Measurements from ENCODE around the gene POLR3H. TPM values are rescaled to one million over a fixed set of nuclear protein-coding genes. Genes with fewer than 3 reads are reported as not detected.
"Not testable (repeated sequence)": the region's sequence is repeated elsewhere in the genome, so short reads cannot be mapped to it uniquely, and the experiment has no call there.

The POLR3H gene
- total RNA-seq, 1 donor from 2014 or later = 15.2 TPM

GRCh38 chr22:41575533-41575932 lies 31.3 kb upstream of the POLR3H start:
- no peaks in the 10 kb centered on the region for H3K4me1 ChIP-seq
- Mint-ChIP-seq H3K4me1 (peaks cover 10% of the 10 kb centered on the region), H3K27ac (no peak overlapping the region), H3K27me3 (ENCODE audit: insufficient read depth, low read depth) (peaks cover 10% of the 10 kb centered on the region), H3K9me3 (no peaks in the 10 kb centered on the region), H3K4me3 (no peak overlapping the region), H3K36me3 (no peaks in the 10 kb centered on the region)
- no peak for TF ChIP-seq CTCF (IDR thresholded peaks at IDR 0.05)
- H3K9me3 ChIP-seq (ENCODE audit: low read depth) = no peaks in the 10 kb centered on the region
- no peaks in the 10 kb centered on the region for H4K20me1 ChIP-seq (ENCODE audit: low read depth)
- no peak overlapping the region for H3K4me3 ChIP-seq
- no peak overlapping the region for H3K9ac ChIP-seq
- H3K4me2 ChIP-seq = no peak overlapping the region
- no peak overlapping the region for H2AFZ ChIP-seq (replicated peaks)
- no peak overlapping the region for H3K27ac ChIP-seq
- H3K79me2 ChIP-seq (ENCODE audit: low read depth) = no peaks in the 10 kb centered on the region
- no peaks in the 10 kb centered on the region for H3F3A ChIP-seq (ENCODE audit: low read depth)
- H3K36me3 ChIP-seq = no peaks in the 10 kb centered on the region
- no peaks in the 10 kb centered on the region for H3K27me3 ChIP-seq
- no peak for DNase-seq (ENCODE audit: low spot score)

GRCh38 chr22:41574847-41575381 lies 30.6 kb upstream of the POLR3H start:
- no peak overlapping the region for H3K27ac ChIP-seq
- no peak overlapping the region for H3K4me2 ChIP-seq
- H3K36me3 ChIP-seq = no peaks in the 10 kb centered on the region
- DNase-seq (ENCODE audit: low spot score) = no peak
- no peaks in the 10 kb centered on the region for H3K4me1 ChIP-seq
- H4K20me1 ChIP-seq (ENCODE audit: low read depth) = no peaks in the 10 kb centered on the region
- H2AFZ ChIP-seq (replicated peaks) = no peak overlapping the region
- no peaks in the 10 kb centered on the region for H3K9me3 Mint-ChIP-seq
- H3K27me3 ChIP-seq = no peaks in the 10 kb centered on the region
- H3K36me3 Mint-ChIP-seq = no peaks in the 10 kb centered on the region
- peaks cover 10% of the 10 kb centered on the region for H3K4me1 Mint-ChIP-seq
- no peaks in the 10 kb centered on the region for H3F3A ChIP-seq (ENCODE audit: low read depth)
- peaks cover 14% of the 10 kb centered on the region for H3K27me3 Mint-ChIP-seq (ENCODE audit: insufficient read depth, low read depth)
- no peaks in the 10 kb centered on the region for H3K9me3 ChIP-seq (ENCODE audit: low read depth)
- H3K9ac ChIP-seq = no peak overlapping the region
- TF ChIP-seq EZH2phosphoT487 (IDR thresholded peaks at IDR 0.05) (no peak), CTCF (IDR thresholded peaks at IDR 0.05) (no peak), EZH2 (IDR thresholded peaks at IDR 0.05) (no peak)
- H3K79me2 ChIP-seq (ENCODE audit: low read depth) = no peaks in the 10 kb centered on the region
- H3K4me3 Mint-ChIP-seq = no peak overlapping the region
- H3K27ac Mint-ChIP-seq = no peak overlapping the region
- no peak overlapping the region for H3K4me3 ChIP-seq

GRCh38 chr22:41573677-41574076 lies 29.4 kb upstream of the POLR3H start:
- H3K4me1 Mint-ChIP-seq = peaks cover 19% of the 10 kb centered on the region
- no peaks in the 10 kb centered on the region for H3K36me3 ChIP-seq
- no peak overlapping the region for H3K27ac ChIP-seq

GRCh38 chr22:41572305-41572704 lies 28.0 kb upstream of the POLR3H start:
- H3K9me3 Mint-ChIP-seq; H3K9ac ChIP-seq; H3K79me2 ChIP-seq (ENCODE audit: low read depth); H3K9me3 ChIP-seq (ENCODE audit: low read depth); DNase-seq (ENCODE audit: low spot score); H3K4me1 ChIP-seq; H3K4me3 Mint-ChIP-seq; H3K4me3 ChIP-seq; H3F3A ChIP-seq (ENCODE audit: low read depth); H3K36me3 ChIP-seq; H2AFZ ChIP-seq (replicated peaks); H3K27ac Mint-ChIP-seq; H4K20me1 ChIP-seq (ENCODE audit: low read depth); H3K27me3 ChIP-seq; H3K27ac ChIP-seq; H3K4me2 ChIP-seq; H3K36me3 Mint-ChIP-seq: not testable (repeated sequence)
- Mint-ChIP-seq H3K4me1 (peaks cover 24% of the 10 kb centered on the region), H3K27me3 (ENCODE audit: insufficient read depth, low read depth) (peaks cover 12% of the 10 kb centered on the region)

More at GRCh38 chr22:41573677-41574076, 29.4 kb upstream of the POLR3H start:
- Mint-ChIP-seq H3K27me3 (ENCODE audit: insufficient read depth, low read depth) (peaks cover 12% of the 10 kb centered on the region), H3K27ac (no peak overlapping the region), H3K36me3 (no peaks in the 10 kb centered on the region), H3K9me3 (no peaks in the 10 kb centered on the region), H3K4me3 (no peak overlapping the region)
- no peaks in the 10 kb centered on the region for H3F3A ChIP-seq (ENCODE audit: low read depth)
- H3K4me1 ChIP-seq = no peaks in the 10 kb centered on the region
- TF ChIP-seq EZH2phosphoT487 (IDR thresholded peaks at IDR 0.05) (no peak), EZH2 (IDR thresholded peaks at IDR 0.05) (no peak)
- no peak overlapping the region for H3K4me2 ChIP-seq
- H3K9me3 ChIP-seq (ENCODE audit: low read depth) = no peaks in the 10 kb centered on the region
- H4K20me1 ChIP-seq (ENCODE audit: low read depth) = no peaks in the 10 kb centered on the region
- no peak overlapping the region for H2AFZ ChIP-seq (replicated peaks)
- no peaks in the 10 kb centered on the region for H3K27me3 ChIP-seq
- H3K9ac ChIP-seq = no peak overlapping the region
- H3K79me2 ChIP-seq (ENCODE audit: low read depth) = no peaks in the 10 kb centered on the region
- DNase-seq (ENCODE audit: low spot score) = no peak
- no peak overlapping the region for H3K4me3 ChIP-seq
